NK-92 (cell line): ENCODE data around the gene FAM3C.
"Not testable (repeated sequence)": the region's sequence is repeated elsewhere in the genome, so short reads cannot be mapped to it uniquely, and the experiment has no call there.

ENCODE experiments used
- DNase-seq: peaks from one replicate; lab custom pipeline; 2025; ENCODE audit not compliant: unreplicated experiment; lab: John Stamatoyannopoulos, UW

FAM3C gene

DNA sequence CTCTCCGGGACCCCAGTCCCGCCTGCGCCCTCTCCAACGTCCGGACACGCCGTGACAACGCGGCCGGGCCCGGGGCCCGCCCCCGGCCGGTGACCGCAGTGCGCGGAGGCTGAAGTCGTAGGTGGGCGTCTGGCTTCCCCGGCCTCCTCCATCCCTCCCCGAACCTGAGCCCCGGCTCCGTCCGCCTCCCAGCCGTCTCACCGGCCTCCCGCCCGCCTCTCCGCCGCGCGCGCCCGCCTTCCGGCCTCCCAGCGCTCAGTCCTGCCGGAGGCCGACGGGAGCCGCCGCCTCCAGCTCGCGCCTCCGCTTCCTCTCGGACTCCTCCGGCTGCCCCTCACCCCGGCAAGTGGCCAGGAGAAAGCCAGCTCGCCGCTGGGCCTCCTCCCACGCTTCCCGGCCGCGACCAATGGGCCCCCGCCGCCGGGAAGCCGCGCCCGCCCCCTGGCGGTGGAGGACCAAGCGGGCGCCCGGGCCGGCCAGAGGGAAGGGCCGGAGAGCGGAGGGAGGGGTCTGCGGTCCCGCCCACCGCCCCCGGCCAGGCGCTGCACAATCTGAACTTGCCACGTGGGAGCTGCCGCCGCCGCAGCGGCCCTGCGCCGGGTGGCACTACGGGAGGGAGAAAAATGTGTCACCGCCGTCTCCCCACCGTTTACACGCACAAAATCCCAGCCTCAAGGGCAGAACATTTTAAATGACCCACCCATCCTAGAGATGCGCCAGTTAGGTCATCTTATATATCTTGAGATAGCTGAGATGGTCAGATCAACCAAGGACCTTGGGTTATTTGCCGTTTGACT is at the start of gene FAM3C:
Gene FAM3C, minus strand, starts transcription at position 348 of the 797 bp plus-strand sequence. CDS start 13,339 bp downstream, outside the sequence.
- DNase-seq: peak; percentile 20

- DNase-seq: no peak
Measured at GRCh38 chr7:121442845-121443244, 46.7 kb upstream of the FAM3C start.

- DNase-seq: no peak
Measured at GRCh38 chr7:121440857-121441503, 44.9 kb upstream of the FAM3C start.

GRCh38 chr7:121438043-121438955 is 42.2 kb upstream of the FAM3C start:
- DNase-seq: not testable (repeated sequence)

- DNase-seq: no peak
Measured at GRCh38 chr7:121437470-121437869, 41.4 kb upstream of the FAM3C start.

- no peak for DNase-seq
Measured at GRCh38 chr7:121436688-121437087, 40.6 kb upstream of the FAM3C start.

DNA sequence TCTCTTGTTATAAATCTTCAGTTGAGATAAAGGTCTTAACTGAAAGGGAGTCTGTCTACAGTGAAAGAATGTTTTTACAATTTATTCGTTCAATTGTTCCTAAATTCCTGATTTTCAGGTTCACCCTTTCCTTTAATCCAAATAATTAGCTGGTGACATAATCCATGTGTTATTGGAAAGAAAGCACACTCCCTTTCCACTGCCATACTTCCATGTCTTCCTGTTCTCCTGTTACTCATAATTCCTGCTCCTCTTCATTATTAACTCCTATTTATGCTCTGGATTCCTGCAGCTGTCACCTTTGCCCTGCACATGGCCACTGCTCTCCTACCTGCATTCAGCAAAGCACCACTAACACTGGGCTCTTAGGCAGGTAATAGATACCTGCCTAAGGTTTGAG is 40.0 kb upstream of the FAM3C start:
- no peak for DNase-seq

DNA sequence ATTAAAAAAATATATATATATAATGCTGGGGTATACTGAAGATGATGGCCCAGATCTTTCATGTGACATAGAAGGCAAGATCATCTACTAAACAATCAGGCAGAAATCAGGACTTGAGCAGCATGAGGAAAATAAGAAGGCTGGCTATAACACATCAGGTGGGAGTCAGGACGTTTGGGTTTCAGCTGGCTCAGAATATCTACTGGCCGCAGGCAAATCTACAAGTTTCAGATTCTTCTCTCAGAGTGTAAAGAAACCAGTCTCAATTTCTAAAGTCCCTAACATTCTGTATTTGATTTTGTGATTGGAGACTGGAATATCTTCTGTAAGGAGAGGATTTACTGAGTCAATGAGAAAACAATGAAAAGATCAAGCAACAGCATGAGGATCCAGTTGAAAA is 37.7 kb upstream of the FAM3C start:
- DNase-seq: no peak

- not testable (repeated sequence) for DNase-seq
Measured at GRCh38 chr7:121432486-121432885, 36.4 kb upstream of the FAM3C start.

GRCh38 chr7:121431996-121432395 is 35.9 kb upstream of the FAM3C start:
- no peak for DNase-seq

- no peak for DNase-seq
Measured at GRCh38 chr7:121431389-121431995, 35.4 kb upstream of the FAM3C start.

DNA sequence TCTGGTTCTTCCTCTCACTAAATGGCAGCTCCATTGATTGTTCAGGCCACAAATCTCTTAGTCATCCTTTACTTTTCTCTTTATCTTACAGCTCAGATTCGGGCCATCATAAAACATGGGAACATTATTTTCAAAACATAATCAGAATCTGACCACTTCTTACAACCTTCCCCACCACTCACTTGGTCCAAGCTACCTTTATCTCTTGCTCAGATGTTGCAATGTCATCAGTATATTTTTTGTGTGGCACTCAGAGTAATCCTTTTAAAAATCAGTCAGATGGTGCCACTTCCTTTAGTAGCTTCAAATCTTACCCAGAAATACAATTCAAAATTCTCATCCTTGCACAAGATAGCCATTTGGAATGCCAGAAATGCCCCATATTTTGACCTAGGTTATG is 34.5 kb upstream of the FAM3C start:
- no peak for DNase-seq

DNA sequence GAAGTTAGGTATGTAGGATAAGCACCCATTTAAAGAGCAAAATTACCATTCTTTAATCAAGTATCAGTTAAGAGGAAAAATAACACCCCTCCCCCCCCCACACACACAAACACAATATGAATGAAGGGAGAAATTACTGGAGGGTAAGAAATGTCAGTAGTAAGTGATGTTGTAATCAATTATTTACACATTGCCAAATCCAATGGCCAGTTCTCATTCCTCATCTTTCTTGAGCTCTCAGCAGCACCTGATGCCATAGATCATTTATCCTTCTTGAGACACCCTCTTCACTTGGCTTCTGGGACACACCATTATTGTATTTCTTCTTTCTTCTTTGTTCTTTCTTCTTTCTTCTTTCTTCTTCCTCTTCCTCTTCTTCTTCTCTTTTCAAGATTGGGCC is 33.7 kb upstream of the FAM3C start:
- no peak for DNase-seq

GRCh38 chr7:121428855-121429489 is 32.9 kb upstream of the FAM3C start:
- no peak for DNase-seq

DNA sequence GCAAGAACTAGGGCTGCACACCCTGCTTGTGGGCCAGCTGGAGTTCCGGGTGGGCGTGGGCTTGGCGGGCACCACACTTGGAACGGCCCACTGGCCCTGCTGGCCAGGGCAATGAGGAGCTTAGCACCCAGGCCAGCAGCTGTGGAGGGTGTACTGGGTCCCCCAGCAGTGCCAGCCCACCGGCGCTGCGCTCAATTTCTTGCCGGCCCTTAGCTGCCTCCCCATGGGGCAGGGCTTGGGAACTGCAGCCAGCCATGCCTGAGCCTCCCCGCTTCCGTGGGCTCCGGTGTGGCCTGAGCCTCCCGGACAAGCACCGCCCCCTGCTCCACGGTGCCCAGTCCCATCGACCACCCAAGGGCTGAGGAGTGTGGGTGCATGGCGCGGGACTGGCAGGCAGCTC is 25.6 kb upstream of the FAM3C start:
- not testable (repeated sequence) for DNase-seq

- DNase-seq: no peak
Measured at GRCh38 chr7:121420976-121421375, 24.9 kb upstream of the FAM3C start.

DNA sequence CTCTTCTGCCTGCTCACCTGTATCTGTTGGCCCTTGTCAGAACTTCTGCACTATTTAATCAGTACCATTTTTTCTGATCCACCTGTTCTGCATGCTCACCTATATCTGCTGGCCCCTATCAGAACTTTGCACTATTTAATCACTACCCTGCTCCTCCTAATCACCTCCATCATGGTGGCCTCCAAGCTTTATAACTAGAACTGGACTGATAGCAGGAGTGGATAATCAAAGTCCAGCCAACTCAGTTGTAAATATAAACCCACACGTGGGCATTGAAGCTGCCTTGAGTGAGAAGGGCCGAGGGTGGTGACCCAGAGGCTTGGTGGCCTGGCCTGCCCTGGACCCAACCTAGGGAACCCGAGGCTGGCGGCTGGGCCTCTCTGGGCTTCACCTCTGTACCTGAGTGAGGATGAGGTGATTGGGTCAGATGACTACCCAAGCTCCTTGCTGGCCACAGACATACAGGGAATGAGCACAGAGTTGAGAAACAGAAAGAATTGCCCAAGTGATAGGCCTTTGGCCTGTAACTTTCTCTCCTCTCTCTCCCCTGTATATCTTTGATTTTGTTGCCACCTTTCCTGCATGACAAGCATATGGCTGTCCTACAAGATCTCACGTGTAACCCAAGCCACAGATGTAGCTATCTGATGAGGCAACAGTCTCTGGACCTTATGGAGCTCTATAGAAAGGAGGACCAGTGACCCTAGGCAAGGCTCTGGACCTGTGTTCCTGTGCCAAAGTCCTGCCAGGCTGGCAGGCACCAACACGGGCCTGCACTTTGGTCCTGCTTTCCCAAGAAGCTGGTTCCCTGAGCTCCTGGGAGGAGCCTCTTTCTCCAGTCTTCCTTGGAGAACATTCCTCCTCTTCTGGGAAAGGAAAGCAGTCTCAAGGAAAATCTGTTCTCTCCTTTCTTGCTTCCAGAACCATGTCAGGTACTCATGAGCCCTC is 23.4 kb upstream of the FAM3C start:
- DNase-seq: no peak

DNA sequence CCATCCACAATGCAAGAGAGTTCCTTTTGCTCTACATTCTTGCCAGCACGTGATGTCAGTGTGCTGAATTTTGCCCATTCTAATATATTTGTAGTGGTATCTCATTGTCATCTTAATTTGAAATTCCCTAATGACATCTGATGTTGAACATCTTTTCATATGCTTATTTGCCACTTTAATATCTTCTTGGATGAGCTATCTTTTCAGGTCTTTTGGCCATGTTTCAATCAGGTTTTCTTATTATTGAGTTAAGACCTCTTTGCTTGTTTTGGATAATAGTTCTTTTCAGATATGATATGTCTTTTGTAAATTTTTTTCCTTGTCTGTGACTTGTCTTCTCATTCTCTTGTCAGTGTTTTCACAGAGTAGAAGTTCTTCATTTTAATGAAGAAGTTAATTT is 20.4 kb upstream of the FAM3C start:
- DNase-seq: no peak

DNA sequence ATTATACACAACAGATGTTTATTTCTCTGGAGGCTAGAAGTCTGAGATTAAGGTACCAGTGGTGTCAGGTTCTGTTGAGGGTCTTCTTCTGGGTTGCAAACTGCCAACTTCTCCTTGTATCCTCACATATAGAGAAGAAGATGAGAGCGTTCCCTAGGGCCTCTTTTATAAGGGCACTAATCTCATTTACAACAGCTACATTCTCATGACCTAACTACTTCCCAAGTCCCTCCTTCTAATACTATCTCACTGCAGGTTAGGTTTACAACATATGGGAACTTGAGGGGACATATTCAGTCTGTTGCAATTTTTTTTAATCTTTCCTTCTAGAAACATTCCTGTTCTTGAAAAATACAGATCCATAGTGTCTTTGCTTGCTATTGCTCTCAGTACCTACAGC is 18.3 kb upstream of the FAM3C start:
- no peak for DNase-seq

GRCh38 chr7:121411597-121411979 is 15.5 kb upstream of the FAM3C start:
- DNase-seq: no peak
